C1 segment of cervical spinal cord (tissue), 14 donors: ENCODE results near the gene DNAJB8.

ENCODE experiments used
- DNase-seq, 14 donors: peaks; one replicate each; lab custom pipeline; 2025; lab: John Stamatoyannopoulos, UW

The DNAJB8 gene

GRCh38 chr3:128468285-128468790 lies 1.6 kb upstream of the DNAJB8 start:
- DNase-seq = no peak

- no peak for DNase-seq
These were observed 2.0 kb downstream of the DNAJB8 start for GRCh38 chr3:128464702-128465101.

GRCh38 chr3:128464188-128464587 lies 2.5 kb downstream of the DNAJB8 start:
- no peak for DNase-seq

GRCh38 chr3:128463771-128464170 lies 2.9 kb downstream of the DNAJB8 start:
- DNase-seq = no peak

GRCh38 chr3:128463354-128463753 lies 3.3 kb downstream of the DNAJB8 start:
- DNase-seq = no peak

GRCh38 chr3:128462931-128463330 lies 3.8 kb downstream of the DNAJB8 start:
- no peak for DNase-seq

- no peak for DNase-seq
These were observed 4.3 kb downstream of the DNAJB8 start for GRCh38 chr3:128462341-128462910.

GRCh38 chr3:128461731-128462130 lies 5.0 kb downstream of the DNAJB8 start:
- DNase-seq = no peak

- DNase-seq = no peak
These were observed 7.2 kb downstream of the DNAJB8 start for GRCh38 chr3:128459461-128459820.

- DNase-seq = no peak
These were observed 7.8 kb downstream of the DNAJB8 start for GRCh38 chr3:128458746-128459460.

GRCh38 chr3:128457937-128458336 lies 8.8 kb downstream of the DNAJB8 start:
- no peak for DNase-seq

GRCh38 chr3:128456776-128457715 lies 9.6 kb downstream of the DNAJB8 start:
- no peak for DNase-seq

- no peak for DNase-seq
These were observed 10.6 kb downstream of the DNAJB8 start for GRCh38 chr3:128455786-128456748.

GRCh38 chr3:128455116-128455515 lies 11.6 kb downstream of the DNAJB8 start:
- DNase-seq = no peak

- DNase-seq = no peak
These were observed 12.4 kb downstream of the DNAJB8 start for GRCh38 chr3:128454310-128454618.

- no peak for DNase-seq
These were observed 13.0 kb downstream of the DNAJB8 start for GRCh38 chr3:128453501-128454309.

- DNase-seq = no peak
These were observed 13.9 kb downstream of the DNAJB8 start for GRCh38 chr3:128452678-128453275.

GRCh38 chr3:128452120-128452519 lies 14.6 kb downstream of the DNAJB8 start:
- no peak for DNase-seq

- no peak for DNase-seq
These were observed 17.5 kb downstream of the DNAJB8 start for GRCh38 chr3:128449111-128449638.

GRCh38 chr3:128448491-128448890 lies 18.2 kb downstream of the DNAJB8 start:
- DNase-seq = no peak
